GM19025 (cell line): ENCODE measurements around the gene MVB12B.
"Not testable (repeated sequence)": the region's sequence is repeated elsewhere in the genome, so short reads cannot be mapped to it uniquely, and the experiment has no call there.

Source experiments
- ATAC-seq: cut with Tn5 transposase; IDR thresholded peaks from one replicate; pipeline ENCODE4 v1.9.1; 2021; ENCODE audit warnings: mild to moderate bottlenecking, low read depth, moderate library complexity; ENCODE audit not compliant: unreplicated experiment

Gene MVB12B

DNA sequence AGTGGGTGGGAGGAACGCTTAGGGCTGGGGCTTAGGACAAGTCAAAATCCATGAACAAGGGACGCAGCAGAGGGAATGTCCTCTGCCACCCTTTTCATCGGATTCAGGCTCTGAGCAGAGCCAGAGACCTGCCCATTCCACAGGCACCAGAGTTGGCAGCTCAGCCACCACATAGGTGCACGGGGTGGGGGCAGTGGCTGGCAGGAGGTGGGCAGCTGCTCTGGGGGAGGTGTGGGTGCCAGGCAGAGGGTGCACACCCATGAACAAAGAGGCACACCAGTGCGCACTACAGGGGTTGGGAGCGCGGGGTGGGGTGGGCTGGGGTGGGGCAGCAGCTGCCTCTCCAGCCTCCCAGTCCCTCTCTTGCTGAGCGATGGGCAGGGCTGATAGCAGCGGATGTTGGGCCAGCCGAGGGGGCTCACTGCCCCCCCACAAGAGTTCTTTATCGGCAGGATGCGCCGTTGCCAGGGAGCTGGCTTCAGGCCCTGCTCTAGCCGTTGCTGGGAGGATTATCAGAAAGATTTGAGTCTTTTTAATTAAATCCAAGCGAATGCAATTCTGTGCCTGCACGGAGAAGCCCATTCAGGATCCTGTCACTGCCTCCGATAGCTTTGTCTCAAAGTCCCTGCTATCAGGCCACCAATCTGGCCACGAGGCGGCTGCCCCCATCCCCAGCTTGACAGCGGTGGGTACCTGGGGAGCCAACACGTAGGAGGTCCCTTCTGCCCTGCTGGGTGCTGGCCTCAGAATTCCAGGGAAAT lies 222.8 kb downstream of the MVB12B start:
- no peak for ATAC-seq

DNA sequence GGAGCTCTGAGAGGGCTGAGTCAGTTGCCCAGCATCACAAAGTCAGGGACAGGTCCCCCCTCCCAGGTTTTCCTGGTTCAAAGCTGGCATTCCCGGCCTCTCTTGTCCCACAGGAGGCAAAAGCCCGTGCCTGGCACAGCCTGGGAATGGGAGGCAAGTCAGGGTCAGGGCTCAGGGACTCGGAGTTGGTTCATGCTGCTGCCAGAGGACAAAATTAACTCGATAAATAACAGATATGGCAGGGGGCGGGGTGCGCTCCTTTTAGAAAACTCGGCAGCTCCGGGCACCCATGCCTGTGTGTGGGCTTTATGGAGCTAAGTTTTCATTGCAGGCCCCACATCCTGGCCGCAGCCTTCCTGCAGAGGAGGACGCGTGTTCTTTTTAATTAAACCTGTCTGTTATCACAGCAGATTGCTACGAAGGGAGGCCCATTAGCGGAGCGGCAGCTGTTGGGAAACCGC lies 224.3 kb downstream of the MVB12B start:
- no peak for ATAC-seq

DNA sequence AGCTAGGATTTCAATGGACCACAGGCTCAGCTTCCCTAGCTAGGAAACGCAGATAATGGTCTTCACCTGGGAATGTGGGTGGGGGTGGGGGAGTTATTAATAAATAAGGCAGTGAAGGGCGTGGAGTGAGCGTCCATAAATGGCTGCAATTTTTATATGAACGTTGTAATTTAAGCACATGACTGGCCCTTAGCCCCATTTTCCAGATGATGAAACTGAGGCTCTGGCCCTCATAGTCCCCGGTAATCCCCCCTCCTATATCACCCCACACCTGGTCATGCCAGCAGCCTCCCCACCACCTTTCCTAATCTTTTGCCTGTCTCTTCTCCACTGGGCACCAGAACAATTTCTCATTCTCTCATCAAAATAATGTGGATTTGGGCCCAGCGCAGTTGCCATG lies 225.2 kb downstream of the MVB12B start:
- ATAC-seq = no peak

DNA sequence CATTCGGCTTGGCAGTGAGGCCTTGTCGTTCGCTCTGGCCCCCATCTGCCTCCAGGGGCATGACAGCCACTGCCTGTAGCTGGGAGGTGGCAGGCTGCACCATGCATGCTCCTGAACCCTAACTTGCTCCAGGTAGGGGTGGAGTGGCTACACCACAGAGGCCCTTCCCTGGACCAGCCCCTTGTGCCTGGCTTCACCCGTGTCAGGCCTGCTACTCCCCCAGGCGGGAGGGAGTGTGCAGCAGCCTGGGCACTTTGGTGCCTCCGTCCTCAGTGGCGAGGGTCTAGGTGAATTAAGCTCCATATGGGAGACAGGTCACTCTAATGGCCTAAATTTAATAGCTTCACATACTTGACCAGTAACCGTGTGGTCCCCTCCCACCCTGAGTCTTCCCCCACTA lies 227.7 kb downstream of the MVB12B start:
- no peak for ATAC-seq

DNA sequence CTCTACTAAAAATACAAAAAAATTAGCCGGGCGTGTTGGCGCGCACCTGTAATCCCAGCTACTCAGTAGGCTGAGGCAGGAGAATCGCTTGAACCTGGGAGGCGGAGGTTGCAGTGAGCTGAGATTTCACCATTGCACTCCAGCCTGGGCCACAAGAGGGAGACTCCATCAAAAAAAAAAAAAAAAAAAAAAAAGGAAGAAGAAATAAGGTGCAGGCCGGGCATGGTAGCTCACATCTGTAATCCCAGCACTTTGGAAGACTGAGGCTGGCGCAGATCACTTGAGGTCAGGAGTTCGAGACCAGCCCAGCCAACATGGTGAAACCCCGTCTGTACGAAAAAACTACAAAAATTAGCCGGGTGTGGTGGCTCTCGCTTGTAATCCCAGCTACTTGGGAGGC lies 228.8 kb downstream of the MVB12B start:
- ATAC-seq = not testable (repeated sequence)
